GM21786 (cell line): ENCODE data around the gene IRX4.

Source experiments
- ATAC-seq: cut with Tn5 transposase; IDR thresholded peaks from one replicate; pipeline ENCODE4 v1.9.1; 2021; ENCODE audit not compliant: unreplicated experiment

IRX4 gene

DNA sequence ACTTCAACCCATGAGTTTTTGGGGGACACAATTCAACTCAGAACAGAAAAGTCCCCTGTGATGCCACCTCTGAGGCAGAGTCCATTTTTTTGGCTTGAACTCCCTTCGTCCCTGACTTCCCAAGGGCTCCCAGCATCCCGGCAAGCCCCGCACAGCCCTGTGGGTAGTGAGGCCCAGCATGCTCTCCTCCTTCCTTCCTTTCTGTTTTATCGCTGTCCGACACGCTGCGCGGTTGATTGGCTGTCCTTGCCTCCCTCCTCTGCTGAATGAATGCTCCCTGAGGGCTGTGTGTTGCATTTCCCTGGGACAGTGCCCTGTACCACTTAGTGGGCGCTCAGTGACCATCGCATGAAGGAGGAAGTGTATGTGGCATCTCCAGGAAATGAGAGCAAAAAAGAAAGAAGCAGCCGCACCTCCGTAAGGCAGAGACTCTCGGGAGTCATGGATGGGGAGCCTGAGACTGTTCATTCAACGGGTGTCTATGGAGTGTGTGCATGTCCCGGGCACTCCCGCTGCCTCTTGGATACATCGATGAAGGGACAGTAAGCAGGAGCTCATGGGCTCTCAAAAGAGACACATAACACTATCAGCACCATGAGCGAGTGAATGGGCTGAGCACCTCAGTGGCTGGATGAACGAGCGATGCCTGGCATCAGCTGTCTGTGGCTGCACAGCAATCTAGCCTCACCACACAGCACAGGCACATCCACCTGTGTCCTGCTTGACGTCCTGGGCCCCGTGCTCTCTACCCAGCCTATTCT, 10.1 kb upstream of the IRX4 start:
- ATAC-seq = no peak

DNA sequence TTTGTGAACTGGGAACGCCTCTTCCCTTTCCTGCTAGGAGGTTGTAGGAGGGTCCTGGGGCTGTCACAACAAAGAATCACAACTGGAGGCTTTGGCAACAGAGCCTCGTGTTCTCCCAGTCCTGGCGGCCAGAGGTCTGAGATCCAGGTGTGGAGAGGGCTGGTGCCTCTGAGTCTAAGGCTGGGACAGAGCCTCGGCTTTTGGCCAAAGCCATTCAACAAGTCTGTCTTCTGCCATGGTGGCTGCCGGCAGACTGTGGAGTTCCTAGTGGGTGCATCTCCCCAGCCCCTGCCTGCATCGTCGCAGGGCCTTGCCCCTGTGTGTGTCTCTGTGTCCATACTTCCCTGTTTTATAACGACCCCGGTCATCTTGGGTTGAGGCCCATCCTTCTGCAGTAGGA, 9.5 kb upstream of the IRX4 start:
- ATAC-seq = no peak

GRCh38 chr5:1891391-1891790, 8.7 kb upstream of the IRX4 start:
- no peak for ATAC-seq

DNA sequence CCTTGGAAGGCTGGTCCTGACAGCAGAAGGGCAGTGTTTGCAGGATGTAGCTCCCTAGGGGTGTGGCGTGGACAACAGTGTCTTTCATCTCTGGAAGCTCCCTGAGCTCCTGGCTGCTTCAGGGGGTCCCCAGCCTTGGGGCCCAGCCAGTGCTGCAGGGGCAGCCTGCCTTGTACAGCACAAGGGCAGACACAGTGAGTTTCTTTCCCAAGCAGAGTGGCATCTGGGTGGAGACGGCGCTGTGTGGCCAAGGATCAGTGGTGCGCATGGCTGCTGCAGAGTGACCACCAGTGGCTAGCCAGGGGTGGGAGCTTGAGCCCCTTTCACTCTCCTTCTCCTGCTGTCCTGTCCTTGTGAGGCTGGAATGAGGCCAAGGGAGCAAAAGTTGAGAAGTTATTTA, 7.6 kb upstream of the IRX4 start:
- no peak for ATAC-seq

DNA sequence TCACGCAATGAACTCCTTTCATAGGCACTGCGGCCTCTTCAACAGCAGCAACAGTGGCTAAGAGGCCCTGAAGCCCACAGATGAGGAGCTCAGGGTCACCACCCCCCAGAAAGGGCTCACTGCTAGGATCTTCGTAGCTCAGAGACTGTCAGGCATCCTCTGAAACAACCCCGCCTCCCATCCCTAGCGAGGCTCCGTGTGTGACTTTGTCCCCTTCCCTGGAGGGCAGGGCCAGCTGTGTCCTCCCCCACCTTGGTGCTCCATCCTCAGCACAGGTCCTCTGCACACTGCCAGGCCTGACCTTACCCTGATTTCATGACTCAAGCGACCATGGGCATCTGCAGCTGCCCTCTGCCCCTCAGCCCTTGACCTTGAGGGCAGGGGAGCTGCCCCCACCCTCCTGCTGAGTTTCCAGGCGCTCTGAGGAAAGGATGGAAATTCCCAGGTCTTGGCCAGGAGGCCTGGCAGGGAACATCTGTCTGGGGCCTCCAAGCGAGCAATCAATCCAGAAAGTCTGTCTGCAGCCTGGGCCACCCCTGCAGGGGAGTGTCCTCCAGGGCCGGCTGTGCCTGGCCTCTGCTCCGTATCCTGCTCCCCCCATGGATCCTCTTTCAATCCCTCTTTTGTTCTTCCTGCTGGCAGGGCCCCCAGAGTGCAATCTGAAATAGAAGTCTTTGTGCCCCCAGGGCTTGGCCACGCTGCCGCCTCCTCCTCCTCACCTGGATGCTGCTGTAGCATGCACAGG, 6.8 kb upstream of the IRX4 start:
- no peak for ATAC-seq

DNA sequence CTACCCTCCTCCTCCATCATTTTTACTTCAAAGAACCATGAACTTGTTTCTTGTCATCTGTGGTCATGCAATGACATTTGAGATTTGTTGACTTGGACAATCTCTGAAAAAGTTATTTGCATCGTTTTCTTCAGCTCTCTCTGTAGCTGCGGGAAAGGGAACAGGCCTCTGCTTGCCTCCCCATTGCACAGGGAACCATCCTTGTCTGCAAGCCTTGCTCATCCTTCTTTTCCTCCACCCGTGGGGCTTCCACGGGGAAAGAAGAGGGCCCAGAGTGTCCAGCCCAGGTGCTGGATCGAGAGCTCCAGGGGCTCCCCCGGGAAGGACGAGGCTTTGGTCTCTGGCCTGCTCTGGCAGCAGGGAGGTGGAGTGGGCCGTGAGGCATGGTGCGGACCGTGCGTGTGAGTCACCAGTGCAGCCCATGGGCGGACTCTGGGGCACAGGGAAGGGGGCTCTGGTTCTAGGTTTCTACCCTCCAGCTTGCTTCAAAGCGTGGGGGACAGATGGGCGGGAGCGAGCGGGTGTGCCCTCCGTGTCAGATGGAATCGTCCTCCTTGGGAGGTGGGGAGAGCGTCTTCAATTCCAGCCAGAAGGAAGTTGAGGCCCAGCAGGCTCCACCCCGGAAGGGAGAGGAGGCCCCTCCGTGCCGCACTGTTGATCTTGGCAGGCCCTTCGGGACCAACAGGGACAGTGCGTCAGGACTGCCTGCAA, 6.0 kb upstream of the IRX4 start:
- ATAC-seq = no peak

- no peak for ATAC-seq
Measured at GRCh38 chr5:1887588-1888360, 5.0 kb upstream of the IRX4 start.

DNA sequence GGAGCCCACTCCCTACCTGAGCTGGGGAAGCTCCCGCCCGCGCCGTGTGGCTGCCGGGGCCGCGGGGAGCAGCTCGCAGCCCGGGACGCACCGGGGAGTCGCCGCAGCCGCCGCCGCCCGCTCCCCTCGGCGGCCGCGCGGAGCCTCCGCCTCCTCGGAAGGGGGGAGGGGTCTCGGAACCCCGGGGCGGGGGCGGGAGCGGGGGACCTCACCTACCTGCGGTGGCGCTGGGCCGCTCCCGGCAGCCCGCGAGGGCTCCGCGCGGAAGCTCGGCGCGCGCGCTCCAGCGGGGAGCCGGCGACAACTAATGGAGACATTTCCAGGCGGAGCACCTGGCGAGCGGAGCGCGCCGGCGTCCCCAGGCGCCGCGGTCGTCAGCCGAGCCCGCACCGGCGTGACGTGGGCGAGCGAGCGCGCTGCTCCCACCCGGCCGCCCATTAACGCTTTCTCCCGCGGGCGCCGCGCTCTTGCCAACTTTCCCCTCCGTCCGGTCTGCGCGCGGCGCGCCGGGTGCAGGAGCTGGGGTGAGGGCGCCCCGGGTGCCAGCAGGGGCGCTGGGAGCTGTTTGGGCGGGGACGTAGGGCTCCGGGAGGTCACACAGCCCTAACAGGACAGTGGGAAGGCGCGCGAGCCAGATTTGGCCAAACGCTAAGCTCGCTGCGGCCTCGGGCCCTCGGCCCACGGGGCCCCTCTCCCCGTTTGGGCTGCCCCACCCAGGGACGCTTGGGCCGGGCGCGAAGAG, 4.3 kb upstream of the IRX4 start:
- no peak for ATAC-seq

DNA sequence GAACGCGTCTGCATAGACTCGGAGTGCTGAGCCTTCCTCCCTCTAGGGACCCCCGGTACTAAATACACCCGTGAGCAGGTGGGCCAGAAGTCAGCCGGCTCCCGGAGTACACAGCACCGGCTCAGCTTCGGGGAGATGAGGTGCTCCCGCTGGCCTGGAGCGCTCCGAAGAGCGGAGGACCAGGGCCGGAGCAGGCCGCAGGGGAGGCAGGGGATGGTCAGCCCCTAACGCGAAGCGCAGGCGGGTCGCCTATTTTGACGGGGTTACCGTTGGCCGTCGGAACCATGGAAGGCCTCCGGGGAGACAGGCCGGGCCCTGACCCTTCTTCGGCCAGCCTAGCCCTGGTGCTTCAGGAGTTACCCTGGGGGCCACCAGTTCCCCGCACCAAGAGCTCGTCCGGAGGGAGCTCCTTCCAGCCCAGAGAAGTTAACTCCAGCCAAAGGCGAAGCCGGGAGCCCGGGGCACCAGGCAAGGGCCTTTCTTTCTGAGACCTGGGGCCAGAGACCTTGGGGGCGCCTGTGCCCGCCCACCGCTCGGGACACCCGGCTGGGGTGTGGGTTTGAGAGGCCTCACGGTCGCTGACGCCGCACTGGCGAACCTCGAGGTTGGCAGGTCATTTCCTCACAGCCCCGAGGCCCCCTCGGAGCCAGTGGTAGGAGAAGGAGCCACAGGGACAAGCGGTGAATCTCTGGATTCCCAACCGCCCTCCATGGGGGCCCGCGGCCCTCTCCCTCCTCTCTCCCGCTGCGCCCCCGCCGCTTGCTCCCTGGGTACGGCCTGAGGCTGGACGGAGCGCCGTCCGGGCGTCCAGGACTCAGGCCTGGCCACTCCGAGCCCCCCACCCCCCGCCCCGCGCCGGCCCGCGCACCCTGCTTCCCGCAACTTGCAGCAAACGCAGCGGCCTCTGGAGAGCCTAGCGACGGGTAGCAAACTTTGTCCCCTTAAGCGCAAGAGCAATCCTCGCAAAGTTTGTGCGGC, 3.4 kb upstream of the IRX4 start:
- ATAC-seq = no peak

DNA sequence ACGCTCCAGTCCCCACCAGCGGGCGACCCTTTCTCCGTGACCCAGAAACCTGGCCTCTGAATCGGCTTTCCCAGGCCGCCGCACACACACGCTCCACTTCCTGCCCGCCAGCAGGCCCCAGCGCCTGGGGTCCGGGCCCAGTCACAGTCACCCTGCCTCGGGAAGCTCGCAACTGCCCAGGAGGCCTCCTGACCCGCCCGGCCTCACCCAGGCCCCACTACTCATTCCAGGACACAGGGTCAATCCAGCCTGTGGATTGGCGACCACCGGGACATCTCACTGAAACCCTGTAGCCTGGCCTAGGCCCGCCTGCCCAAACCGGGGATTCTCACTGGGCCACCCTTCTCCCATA, 2.7 kb upstream of the IRX4 start:
- ATAC-seq = no peak

GRCh38 chr5:1884678-1885403, 2.1 kb upstream of the IRX4 start:
- ATAC-seq = no peak

DNA sequence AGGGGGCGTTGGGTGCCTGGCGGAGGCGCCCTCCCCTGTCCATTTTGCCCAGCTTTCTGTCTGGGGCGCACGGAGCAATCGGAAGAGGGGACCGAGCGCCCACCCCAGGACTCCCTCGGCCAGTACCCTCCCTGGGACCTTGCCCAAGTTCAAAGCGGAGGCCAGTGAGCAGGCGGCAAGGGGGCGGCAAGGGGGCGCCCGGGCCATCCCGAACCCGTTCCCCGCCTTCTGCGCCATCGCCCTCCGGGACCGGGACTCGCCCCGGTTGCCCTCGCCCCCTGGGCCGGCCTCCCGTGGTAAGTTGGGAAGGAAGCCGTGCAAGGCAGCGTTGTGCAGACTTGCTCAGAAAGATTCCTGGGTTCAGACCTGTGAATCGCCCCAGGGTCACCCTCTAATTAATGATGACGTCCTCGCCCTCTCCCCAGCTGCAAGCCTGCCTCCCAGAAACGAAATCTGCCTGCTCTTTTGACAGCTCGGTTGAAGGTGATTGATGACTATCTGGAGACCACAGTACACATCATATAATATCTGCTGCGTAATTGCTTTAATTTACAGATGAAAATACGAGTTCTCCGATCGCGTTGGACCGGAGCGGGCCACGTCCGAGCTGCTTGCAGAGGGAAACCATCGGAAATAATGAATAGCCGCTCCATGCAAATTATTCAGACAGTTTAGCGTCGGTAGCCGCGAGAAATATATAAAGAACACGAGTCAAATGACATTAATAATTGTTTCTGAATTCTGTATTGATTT, 1.4 kb upstream of the IRX4 start:
- ATAC-seq = no peak

- no peak for ATAC-seq
Measured at GRCh38 chr5:1883120-1883924, 597 bp upstream of the IRX4 start.

DNA sequence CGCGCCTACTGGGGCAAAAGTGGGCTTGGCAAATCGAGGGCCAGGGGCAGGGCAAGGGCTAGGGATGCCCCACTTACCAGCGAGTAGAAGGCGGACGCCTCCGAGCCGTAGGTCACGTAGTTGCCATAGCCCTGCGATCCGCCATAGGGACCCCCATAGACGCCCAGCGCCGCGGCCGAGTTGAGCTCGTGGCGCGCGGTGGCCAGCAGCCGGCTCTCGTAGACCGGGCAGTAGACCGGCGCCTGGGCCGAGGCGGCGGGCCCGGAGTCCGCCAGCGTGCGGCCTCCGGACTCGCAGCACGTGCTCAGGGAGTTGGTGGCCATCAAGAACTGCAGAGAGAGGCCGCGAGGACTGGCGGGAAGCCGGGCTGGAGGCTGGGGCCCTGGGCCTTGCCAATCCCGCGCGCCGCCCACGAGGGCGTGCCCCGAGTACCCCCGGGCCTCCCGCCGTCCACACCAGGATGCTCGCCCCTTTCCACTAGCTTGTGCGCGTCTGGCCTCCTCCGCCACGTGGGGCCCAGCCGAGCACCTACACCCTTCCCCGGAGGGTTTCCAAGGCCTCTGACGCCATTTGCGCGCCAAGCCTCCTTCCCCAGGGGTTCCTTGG, 891 bp downstream of the IRX4 start:
- ATAC-seq = no peak

DNA sequence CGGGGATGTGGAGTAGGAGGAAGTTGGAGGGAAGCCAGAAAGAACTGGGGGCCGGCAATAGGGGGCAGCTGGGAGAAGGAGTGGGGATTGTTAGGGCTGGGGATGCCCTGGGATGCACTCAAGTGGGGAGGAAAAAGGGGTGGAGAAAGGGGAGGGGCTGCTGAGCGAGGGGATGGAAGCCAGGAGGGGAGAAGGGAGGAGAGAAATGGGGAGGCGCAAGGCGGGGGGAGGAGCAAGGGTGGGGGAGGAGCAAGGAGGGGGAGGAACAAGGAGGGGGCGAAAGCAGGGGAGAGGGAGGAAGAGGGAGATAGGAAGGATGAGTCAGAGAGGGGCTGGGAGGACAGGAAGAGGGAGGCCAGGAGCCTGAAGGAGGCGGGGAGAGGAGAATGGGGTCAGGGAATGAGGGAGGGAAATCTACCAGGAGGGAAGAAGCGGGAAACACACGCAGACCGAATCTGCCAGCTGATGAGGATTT, 1.6 kb downstream of the IRX4 start:
- no peak for ATAC-seq

- ATAC-seq = no peak
Measured at GRCh38 chr5:1880377-1881025, 2.2 kb downstream of the IRX4 start.
